Measurements from ENCODE around the gene MS4A2. TPM values are rescaled to one million over a fixed set of nuclear protein-coding genes. Genes with fewer than 3 reads are reported as not detected.
A peak's percentile ranks its signal among the peaks of the same experiment; 100 is the strongest.

MS4A2 gene
- total and polyA plus RNA-seq, 2 experiments from 2014 or later, result not detected

DNA sequence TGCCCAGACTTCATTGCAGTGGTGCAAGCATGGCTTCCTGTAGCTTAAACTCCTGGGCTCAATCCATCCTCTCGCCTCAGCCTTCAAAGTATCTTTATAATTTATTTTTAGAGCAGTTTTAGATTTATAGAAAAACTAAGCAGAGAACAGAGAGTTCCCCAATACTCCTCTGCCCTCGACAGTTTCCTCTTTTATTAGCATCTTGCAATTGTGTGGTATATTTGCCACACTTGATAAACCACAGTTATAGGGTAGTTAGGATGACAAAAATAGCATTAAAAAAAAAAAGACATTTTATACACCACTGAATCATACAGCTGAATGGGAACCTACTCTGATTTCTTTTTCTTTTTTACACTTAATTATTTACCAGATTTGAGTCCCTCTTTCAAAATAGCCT is 31.2 kb downstream of the MS4A2 start:
- Mint-ChIP-seq H3K27ac (no peak overlapping the region), H3K4me3 (no peak overlapping the region), H3K9me3 (no peaks in the 10 kb centered on the region), H3K4me1 (peaks cover 31% of the 10 kb centered on the region), H3K36me3 (ENCODE audit: low read depth) (no peaks in the 10 kb centered on the region), H3K27me3 (ENCODE audit: insufficient read depth, low read depth, poor library complexity) (no peaks in the 10 kb centered on the region)
- no peaks in the 10 kb centered on the region for H3K36me3 ChIP-seq (ENCODE audit: insufficient read depth)
- H3K4me3 ChIP-seq, result no peak overlapping the region
- H3K27ac ChIP-seq (ENCODE audit: low read depth), result no peak overlapping the region
- DNase-seq (ENCODE audit: low spot score), result no peak
- H3K4me2 ChIP-seq, result no peak overlapping the region
- no peaks in the 10 kb centered on the region for H4K20me1 ChIP-seq (replicated peaks; ENCODE audit: insufficient read depth)
- no peak overlapping the region for H2AFZ ChIP-seq
- H3F3A ChIP-seq (replicated peaks; ENCODE audit: low read depth), result no peaks in the 10 kb centered on the region
- H3K4me1 ChIP-seq (ENCODE audit: insufficient read depth), result peaks cover 42% of the 10 kb centered on the region
- no peaks in the 10 kb centered on the region for H3K79me2 ChIP-seq (replicated peaks; ENCODE audit: insufficient read depth)
- no peak for ATAC-seq
- H3K9me2 ChIP-seq (ENCODE audit: insufficient read depth), result no peaks in the 10 kb centered on the region
- TF ChIP-seq, protein P1, sequence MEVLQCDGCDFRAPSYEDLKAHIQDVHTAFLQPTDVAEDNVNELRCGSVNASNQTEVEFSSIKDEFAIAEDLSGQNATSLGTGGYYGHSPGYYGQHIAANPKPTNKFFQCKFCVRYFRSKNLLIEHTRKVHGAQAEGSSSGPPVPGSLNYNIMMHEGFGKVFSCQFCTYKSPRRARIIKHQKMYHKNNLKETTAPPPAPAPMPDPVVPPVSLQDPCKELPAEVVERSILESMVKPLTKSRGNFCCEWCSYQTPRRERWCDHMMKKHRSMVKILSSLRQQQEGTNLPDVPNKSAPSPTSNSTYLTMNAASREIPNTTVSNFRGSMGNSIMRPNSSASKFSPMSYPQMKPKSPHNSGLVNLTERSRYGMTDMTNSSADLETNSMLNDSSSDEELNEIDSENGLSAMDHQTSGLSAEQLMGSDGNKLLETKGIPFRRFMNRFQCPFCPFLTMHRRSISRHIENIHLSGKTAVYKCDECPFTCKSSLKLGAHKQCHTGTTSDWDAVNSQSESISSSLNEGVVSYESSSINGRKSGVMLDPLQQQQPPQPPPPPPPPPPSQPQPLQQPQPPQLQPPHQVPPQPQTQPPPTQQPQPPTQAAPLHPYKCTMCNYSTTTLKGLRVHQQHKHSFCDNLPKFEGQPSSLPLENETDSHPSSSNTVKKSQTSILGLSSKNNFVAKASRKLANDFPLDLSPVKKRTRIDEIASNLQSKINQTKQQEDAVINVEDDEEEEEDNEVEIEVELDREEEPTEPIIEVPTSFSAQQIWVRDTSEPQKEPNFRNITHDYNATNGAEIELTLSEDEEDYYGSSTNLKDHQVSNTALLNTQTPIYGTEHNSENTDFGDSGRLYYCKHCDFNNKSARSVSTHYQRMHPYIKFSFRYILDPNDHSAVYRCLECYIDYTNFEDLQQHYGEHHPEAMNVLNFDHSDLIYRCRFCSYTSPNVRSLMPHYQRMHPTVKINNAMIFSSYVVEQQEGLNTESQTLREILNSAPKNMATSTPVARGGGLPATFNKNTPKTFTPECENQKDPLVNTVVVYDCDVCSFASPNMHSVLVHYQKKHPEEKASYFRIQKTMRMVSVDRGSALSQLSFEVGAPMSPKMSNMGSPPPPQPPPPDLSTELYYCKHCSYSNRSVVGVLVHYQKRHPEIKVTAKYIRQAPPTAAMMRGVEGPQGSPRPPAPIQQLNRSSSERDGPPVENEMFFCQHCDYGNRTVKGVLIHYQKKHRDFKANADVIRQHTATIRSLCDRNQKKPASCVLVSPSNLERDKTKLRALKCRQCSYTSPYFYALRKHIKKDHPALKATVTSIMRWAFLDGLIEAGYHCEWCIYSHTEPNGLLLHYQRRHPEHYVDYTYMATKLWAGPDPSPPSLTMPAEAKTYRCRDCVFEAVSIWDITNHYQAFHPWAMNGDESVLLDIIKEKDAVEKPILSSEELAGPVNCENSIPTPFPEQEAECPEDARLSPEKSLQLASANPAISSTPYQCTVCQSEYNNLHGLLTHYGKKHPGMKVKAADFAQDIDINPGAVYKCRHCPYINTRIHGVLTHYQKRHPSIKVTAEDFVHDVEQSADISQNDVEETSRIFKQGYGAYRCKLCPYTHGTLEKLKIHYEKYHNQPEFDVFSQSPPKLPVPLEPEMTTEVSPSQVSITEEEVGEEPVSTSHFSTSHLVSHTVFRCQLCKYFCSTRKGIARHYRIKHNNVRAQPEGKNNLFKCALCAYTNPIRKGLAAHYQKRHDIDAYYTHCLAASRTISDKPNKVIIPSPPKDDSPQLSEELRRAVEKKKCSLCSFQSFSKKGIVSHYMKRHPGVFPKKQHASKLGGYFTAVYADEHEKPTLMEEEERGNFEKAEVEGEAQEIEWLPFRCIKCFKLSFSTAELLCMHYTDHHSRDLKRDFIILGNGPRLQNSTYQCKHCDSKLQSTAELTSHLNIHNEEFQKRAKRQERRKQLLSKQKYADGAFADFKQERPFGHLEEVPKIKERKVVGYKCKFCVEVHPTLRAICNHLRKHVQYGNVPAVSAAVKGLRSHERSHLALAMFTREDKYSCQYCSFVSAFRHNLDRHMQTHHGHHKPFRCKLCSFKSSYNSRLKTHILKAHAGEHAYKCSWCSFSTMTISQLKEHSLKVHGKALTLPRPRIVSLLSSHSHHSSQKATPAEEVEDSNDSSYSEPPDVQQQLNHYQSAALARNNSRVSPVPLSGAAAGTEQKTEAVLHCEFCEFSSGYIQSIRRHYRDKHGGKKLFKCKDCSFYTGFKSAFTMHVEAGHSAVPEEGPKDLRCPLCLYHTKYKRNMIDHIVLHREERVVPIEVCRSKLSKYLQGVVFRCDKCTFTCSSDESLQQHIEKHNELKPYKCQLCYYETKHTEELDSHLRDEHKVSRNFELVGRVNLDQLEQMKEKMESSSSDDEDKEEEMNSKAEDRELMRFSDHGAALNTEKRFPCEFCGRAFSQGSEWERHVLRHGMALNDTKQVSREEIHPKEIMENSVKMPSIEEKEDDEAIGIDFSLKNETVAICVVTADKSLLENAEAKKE (CRISPR knock-in tag; IDR thresholded peaks at IDR 0.05), result no peak
- no peak for TF ChIP-seq JUNB (IDR thresholded peaks at IDR 0.05; ENCODE audit: unreplicated experiment)
- TF ChIP-seq ZNF114 (CRISPR knock-in tag; IDR thresholded peaks at IDR 0.05), result no peak
- TF ChIP-seq, protein P2, sequence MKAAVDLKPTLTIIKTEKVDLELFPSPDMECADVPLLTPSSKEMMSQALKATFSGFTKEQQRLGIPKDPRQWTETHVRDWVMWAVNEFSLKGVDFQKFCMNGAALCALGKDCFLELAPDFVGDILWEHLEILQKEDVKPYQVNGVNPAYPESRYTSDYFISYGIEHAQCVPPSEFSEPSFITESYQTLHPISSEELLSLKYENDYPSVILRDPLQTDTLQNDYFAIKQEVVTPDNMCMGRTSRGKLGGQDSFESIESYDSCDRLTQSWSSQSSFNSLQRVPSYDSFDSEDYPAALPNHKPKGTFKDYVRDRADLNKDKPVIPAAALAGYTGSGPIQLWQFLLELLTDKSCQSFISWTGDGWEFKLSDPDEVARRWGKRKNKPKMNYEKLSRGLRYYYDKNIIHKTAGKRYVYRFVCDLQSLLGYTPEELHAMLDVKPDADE (IDR thresholded peaks at IDR 0.05), result no peak
- TF ChIP-seq CREB1 (CRISPR knock-in tag; IDR thresholded peaks at IDR 0.05; ENCODE audit: low read depth), result no peak
- H3K27me3 ChIP-seq (ENCODE audit: insufficient read depth), result no peaks in the 10 kb centered on the region

- Histone ChIP-seq H3K27ac (ENCODE audit: low read depth) (no peak overlapping the region), H3K9me2 (ENCODE audit: insufficient read depth) (no peaks in the 10 kb centered on the region), H3K36me3 (ENCODE audit: insufficient read depth) (no peaks in the 10 kb centered on the region), H3K79me2 (replicated peaks; ENCODE audit: insufficient read depth) (no peaks in the 10 kb centered on the region), H3K4me3 (no peak overlapping the region), H2AFZ (peak overlapping the region; percentile 63; the same call in 1 of the 2 replicates), H3K27me3 (ENCODE audit: insufficient read depth) (no peaks in the 10 kb centered on the region), H3K4me2 (peak overlapping the region; percentile 59; the same call in 1 of the 2 replicates), H3F3A (replicated peaks; ENCODE audit: low read depth) (no peaks in the 10 kb centered on the region), H4K20me1 (replicated peaks; ENCODE audit: insufficient read depth) (no peaks in the 10 kb centered on the region), H3K4me1 (ENCODE audit: insufficient read depth) (peaks cover 42% of the 10 kb centered on the region)
- peak; percentile 29 for DNase-seq (ENCODE audit: low spot score)
- Mint-ChIP-seq H3K27ac (no peak overlapping the region), H3K9me3 (no peaks in the 10 kb centered on the region), H3K4me3 (no peak overlapping the region), H3K4me1 (peaks cover 35% of the 10 kb centered on the region), H3K36me3 (ENCODE audit: low read depth) (no peaks in the 10 kb centered on the region), H3K27me3 (ENCODE audit: insufficient read depth, low read depth, poor library complexity) (no peaks in the 10 kb centered on the region)
- peak; percentile 76 for ATAC-seq
- TF ChIP-seq ZNF114 (CRISPR knock-in tag; IDR thresholded peaks at IDR 0.05), result no peak
- TF ChIP-seq ZNF331 (CRISPR knock-in tag; IDR thresholded peaks at IDR 0.05; ENCODE audit: low read depth), result no peak
- TF ChIP-seq NANOG (IDR thresholded peaks at IDR 0.05; ENCODE audit: borderline replicate concordance), result no peak
- TF ChIP-seq, protein P3, sequence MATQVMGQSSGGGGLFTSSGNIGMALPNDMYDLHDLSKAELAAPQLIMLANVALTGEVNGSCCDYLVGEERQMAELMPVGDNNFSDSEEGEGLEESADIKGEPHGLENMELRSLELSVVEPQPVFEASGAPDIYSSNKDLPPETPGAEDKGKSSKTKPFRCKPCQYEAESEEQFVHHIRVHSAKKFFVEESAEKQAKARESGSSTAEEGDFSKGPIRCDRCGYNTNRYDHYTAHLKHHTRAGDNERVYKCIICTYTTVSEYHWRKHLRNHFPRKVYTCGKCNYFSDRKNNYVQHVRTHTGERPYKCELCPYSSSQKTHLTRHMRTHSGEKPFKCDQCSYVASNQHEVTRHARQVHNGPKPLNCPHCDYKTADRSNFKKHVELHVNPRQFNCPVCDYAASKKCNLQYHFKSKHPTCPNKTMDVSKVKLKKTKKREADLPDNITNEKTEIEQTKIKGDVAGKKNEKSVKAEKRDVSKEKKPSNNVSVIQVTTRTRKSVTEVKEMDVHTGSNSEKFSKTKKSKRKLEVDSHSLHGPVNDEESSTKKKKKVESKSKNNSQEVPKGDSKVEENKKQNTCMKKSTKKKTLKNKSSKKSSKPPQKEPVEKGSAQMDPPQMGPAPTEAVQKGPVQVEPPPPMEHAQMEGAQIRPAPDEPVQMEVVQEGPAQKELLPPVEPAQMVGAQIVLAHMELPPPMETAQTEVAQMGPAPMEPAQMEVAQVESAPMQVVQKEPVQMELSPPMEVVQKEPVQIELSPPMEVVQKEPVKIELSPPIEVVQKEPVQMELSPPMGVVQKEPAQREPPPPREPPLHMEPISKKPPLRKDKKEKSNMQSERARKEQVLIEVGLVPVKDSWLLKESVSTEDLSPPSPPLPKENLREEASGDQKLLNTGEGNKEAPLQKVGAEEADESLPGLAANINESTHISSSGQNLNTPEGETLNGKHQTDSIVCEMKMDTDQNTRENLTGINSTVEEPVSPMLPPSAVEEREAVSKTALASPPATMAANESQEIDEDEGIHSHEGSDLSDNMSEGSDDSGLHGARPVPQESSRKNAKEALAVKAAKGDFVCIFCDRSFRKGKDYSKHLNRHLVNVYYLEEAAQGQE (IDR thresholded peaks at IDR 0.05; ENCODE audit: unreplicated experiment), result no peak
- TF ChIP-seq, protein P2 (IDR thresholded peaks at IDR 0.05), result no peak
- TF ChIP-seq STAT1 (IDR thresholded peaks at IDR 0.05; ENCODE audit: unreplicated experiment), result no peak
- no peak for TF ChIP-seq CREB1 (CRISPR knock-in tag; IDR thresholded peaks at IDR 0.05; ENCODE audit: low read depth)
- TF ChIP-seq JUNB (IDR thresholded peaks at IDR 0.05; ENCODE audit: unreplicated experiment), result no peak
Observed at GRCh38 chr11:60121264-60121663, 32.8 kb downstream of the MS4A2 start.

Measured in GM23338 (cell line).